ENCODE results near the gene SDSL. TPM values are rescaled to one million over a fixed set of nuclear protein-coding genes. Genes with fewer than 3 reads are reported as not detected.

SDSL gene
- total RNA-seq, 2 donors from 2014 or later = 7.5 to 15.2 TPM

GRCh38 chr12:113461666-113462065, 39.5 kb downstream of the SDSL start:
- WGBS, 2 donors = 64 to 66% methylated on average over 5 of the region's 5 CpGs
- intact Hi-C loops (cut with DNase I) = loop anchor here (10.0 kb wide), 1 partner anchor 453 kb away; no protein-coding TSS in a partner anchor
- H3K27me3 ChIP-seq = peaks cover 0 to 38% of the 10 kb centered on the region in 2 donors

GRCh38 chr12:113462117-113462774, 40.1 kb downstream of the SDSL start:
- ATAC-seq (peak; percentile 82), DNase-seq (peak; percentile 79 to 86 (median 82))
- TF ChIP-seq CTCF (IDR thresholded peaks at IDR 0.05) (peak; percentile 51 to 78 (median 73)), POLR2A (IDR thresholded peaks at IDR 0.05) (no peak)
- Histone ChIP-seq H3K4me1 (peaks cover 37% of the 10 kb centered on the region), H3K27ac (no peak overlapping the region), H3K9me3 (no peaks in the 10 kb centered on the region), H3K4me3 (no peak overlapping the region), H3K36me3 (replicated peaks in 1 of 2; ENCODE audit: insufficient read depth in 1 of 2, low read depth in 2 of 2) (no peaks in the 10 kb centered on the region), H3K27me3 (peaks cover 0 to 41% of the 10 kb centered on the region in 2 donors)
- 13 to 17% methylated on average over 25 of the region's 25 CpGs for WGBS, 2 donors
- intact Hi-C loops (cut with DNase I) = loop anchor here (10.0 kb wide), 1 partner anchor 453 kb away; no protein-coding TSS in a partner anchor

More at GRCh38 chr12:113461666-113462065, 39.5 kb downstream of the SDSL start:
- peaks cover 32% of the 10 kb centered on the region for H3K4me1 ChIP-seq
- TF ChIP-seq POLR2A (IDR thresholded peaks at IDR 0.05) = no peak
- TF ChIP-seq CTCF (IDR thresholded peaks at IDR 0.05) = peak in 3 of 7 experiments; percentile 7 to 22 (median 16)
- no peak overlapping the region for H3K27ac ChIP-seq
- no peak for ATAC-seq
- H3K36me3 ChIP-seq (replicated peaks in 1 of 2; ENCODE audit: insufficient read depth in 1 of 2, low read depth in 2 of 2) = no peaks in the 10 kb centered on the region
- H3K4me3 ChIP-seq = no peak overlapping the region
- no peaks in the 10 kb centered on the region for H3K9me3 ChIP-seq
- no peak for DNase-seq

GRCh38 chr12:113462998-113463745, 41.0 kb downstream of the SDSL start:
- DNase-seq = no peak
- no peak overlapping the region for H3K4me3 ChIP-seq
- WGBS, 2 donors = 2 to 7% methylated on average over 29 to 91 of the region's 91 CpGs
- intact Hi-C loops (cut with DNase I) = loop anchor here (10.0 kb wide), 1 partner anchor 452 kb away; no protein-coding TSS in a partner anchor
- TF ChIP-seq CTCF (IDR thresholded peaks at IDR 0.05) (no peak), POLR2A (IDR thresholded peaks at IDR 0.05) (no peak)
- peaks cover 0 to 49% of the 10 kb centered on the region in 2 donors for H3K27me3 ChIP-seq
- no peaks in the 10 kb centered on the region for H3K36me3 ChIP-seq (replicated peaks in 1 of 2; ENCODE audit: insufficient read depth in 1 of 2, low read depth in 2 of 2)
- ATAC-seq = no peak
- H3K4me1 ChIP-seq = peaks cover 46% of the 10 kb centered on the region
- no peaks in the 10 kb centered on the region for H3K9me3 ChIP-seq
- H3K27ac ChIP-seq = no peak overlapping the region

GRCh38 chr12:113463746-113464451, 41.7 kb downstream of the SDSL start:
- DNase-seq (no peak), ATAC-seq (no peak)
- no peak overlapping the region for H3K27ac ChIP-seq
- H3K27me3 ChIP-seq = peaks cover 0 to 54% of the 10 kb centered on the region in 2 donors
- H3K9me3 ChIP-seq = no peaks in the 10 kb centered on the region
- no peak overlapping the region for H3K4me3 ChIP-seq
- peaks cover 49% of the 10 kb centered on the region for H3K4me1 ChIP-seq
- TF ChIP-seq CTCF (IDR thresholded peaks at IDR 0.05) (no peak), POLR2A (IDR thresholded peaks at IDR 0.05) (no peak)
- WGBS, 2 donors = 8 to 13% methylated on average over 51 to 57 of the region's 57 CpGs
- no peaks in the 10 kb centered on the region for H3K36me3 ChIP-seq (replicated peaks in 1 of 2; ENCODE audit: insufficient read depth in 1 of 2, low read depth in 2 of 2)
- intact Hi-C loops (cut with DNase I) = loop anchor here (10.0 kb wide), 1 partner anchor 451 kb away; no protein-coding TSS in a partner anchor

Measured in body of pancreas (tissue), 4 donors.